HEK293 (cell line): ENCODE data around the gene COBL.

ENCODE experiments used
- CTCF ChIA-PET: fragments of 350-600 bp; formaldehyde crosslinking; extraction: SDS; loops from one replicate; lab custom pipeline; 2021; ENCODE audit warnings: antibody characterized with exemption; lab: Yijun Ruan, JAX
- POLR2A ChIA-PET: fragments of 300-600 bp; formaldehyde crosslinking; extraction: SDS; loops from one replicate; lab custom pipeline; 2020; ENCODE audit warnings: antibody characterized with exemption, inconsistent platforms; lab: Yijun Ruan, JAX
- H3K27ac ChIP-seq: fragments of 200-500 bp; sonication (Bioruptor generic); 2 replicates; pipeline ENCODE4 v1.5.1; 2014; ENCODE audit warnings: low read depth, low read length, control low read depth, inconsistent platforms; ENCODE audit errors: extremely low read depth
- H3K36me3 ChIP-seq, 2 experiments: fragments of 200-500 bp in 1 of 2; sonication (Bioruptor generic) in 1 of 2; 1 replicate in 1 of 2; 2 replicates in 1 of 2; pipeline ENCODE4 v1.5.1; 2014 to 2017; ENCODE audit warnings: inconsistent platforms in 2 of 2, low read length in 2 of 2; ENCODE audit not compliant: control insufficient read depth in 2 of 2, insufficient read depth in 1 of 2
- H3K4me1 ChIP-seq: fragments of 200-500 bp; sonication (Bioruptor generic); 2 replicates; pipeline ENCODE4 v1.5.1; 2014; ENCODE audit warnings: mild to moderate bottlenecking, low read length, inconsistent platforms; ENCODE audit not compliant: control insufficient read depth, insufficient read depth
- H3K4me3 ChIP-seq: 2 replicates; pipeline ENCODE4 v1.5.1; 2011; ENCODE audit warnings: low read depth, mild to moderate bottlenecking, control low read depth, low read length, moderate library complexity
- H3K9me3 ChIP-seq: fragments of 200-500 bp; sonication (Bioruptor generic); 2 replicates; pipeline ENCODE4 v1.5.1; 2014; ENCODE audit warnings: low read depth, low read length, inconsistent platforms; ENCODE audit not compliant: control insufficient read depth, insufficient read depth
- FEZF1 ChIP-seq: fragments of 450-650 bp; formaldehyde crosslinking; IDR thresholded peaks from 2 replicates; pipeline ENCODE4 v1.5.1; 2016; ENCODE audit warnings: missing biosample characterization, missing genetic modification characterization
- GLIS2 ChIP-seq: fragments of 450-650 bp; formaldehyde crosslinking; IDR thresholded peaks from 2 replicates; pipeline ENCODE4 v1.5.1; 2016; ENCODE audit warnings: missing biosample characterization, missing genetic modification characterization
- OSR2 ChIP-seq: fragments of 450-650 bp; formaldehyde crosslinking; IDR thresholded peaks from 2 replicates; pipeline ENCODE4 v1.5.1; 2016; ENCODE audit warnings: missing biosample characterization, missing genetic modification characterization
- ZBTB1 ChIP-seq: fragments of 450-650 bp; formaldehyde crosslinking; IDR thresholded peaks from 2 replicates; pipeline ENCODE4 v1.5.1; 2016; ENCODE audit warnings: missing biosample characterization, missing genetic modification characterization
- ZFP37 ChIP-seq: fragments of 450-650 bp; formaldehyde crosslinking; IDR thresholded peaks from 2 replicates; pipeline ENCODE4 v1.5.1; 2016; ENCODE audit warnings: missing biosample characterization, missing genetic modification characterization
- ZFP69B ChIP-seq: fragments of 450-650 bp; formaldehyde crosslinking; IDR thresholded peaks from 2 replicates; pipeline ENCODE4 v1.5.1; 2016; ENCODE audit warnings: missing biosample characterization, missing genetic modification characterization
- ZNF114 ChIP-seq: fragments of 450-650 bp; formaldehyde crosslinking; IDR thresholded peaks from 2 replicates; pipeline ENCODE4 v1.5.0; 2017; ENCODE audit warnings: missing biosample characterization, missing genetic modification characterization
- ZNF121 ChIP-seq: fragments of 450-650 bp; formaldehyde crosslinking; IDR thresholded peaks from 2 replicates; pipeline ENCODE4 v1.5.1; 2016; ENCODE audit warnings: missing biosample characterization, missing genetic modification characterization
- ZNF335 ChIP-seq: fragments of 450-650 bp; formaldehyde crosslinking; conservative IDR thresholded peaks from 2 replicates; pipeline ENCODE4 v1.5.1; 2016; ENCODE audit warnings: missing biosample characterization, missing genetic modification characterization
- ZNF510 ChIP-seq: fragments of 450-650 bp; formaldehyde crosslinking; IDR thresholded peaks from 2 replicates; pipeline ENCODE4 v1.5.1; 2018; ENCODE audit warnings: mild to moderate bottlenecking, missing genetic modification characterization, missing biosample characterization; ENCODE audit not compliant: insufficient replicate concordance
- ZNF585B ChIP-seq: fragments of 450-650 bp; formaldehyde crosslinking; IDR thresholded peaks from 2 replicates; pipeline ENCODE4 v1.5.1; 2016; ENCODE audit warnings: missing biosample characterization, missing genetic modification characterization
- ZNF830 ChIP-seq: fragments of 450-650 bp; IDR thresholded peaks from 2 replicates; pipeline ENCODE4 v1.5.0; 2018; ENCODE audit warnings: missing biosample characterization, missing genetic modification characterization, low read depth, mild to moderate bottlenecking, moderate library complexity
- TF ChIP-seq, protein P1 (sequence below): fragments of 450-650 bp; formaldehyde crosslinking; IDR thresholded peaks from 2 replicates; pipeline ENCODE4 v1.5.1; 2016; ENCODE audit warnings: missing biosample characterization, missing genetic modification characterization, low read depth
- TF ChIP-seq, protein P2 (sequence below): fragments of 450-650 bp; formaldehyde crosslinking; IDR thresholded peaks from 2 replicates; pipeline ENCODE4 v1.5.1; 2016; ENCODE audit warnings: missing biosample characterization, missing genetic modification characterization
- TF ChIP-seq, protein P3 (sequence below): fragments of 450-650 bp; formaldehyde crosslinking; IDR thresholded peaks from 2 replicates; pipeline ENCODE4 v1.5.1; 2016; ENCODE audit warnings: missing biosample characterization, missing genetic modification characterization
- TF ChIP-seq, protein P4 (sequence below): fragments of 450-650 bp; formaldehyde crosslinking; IDR thresholded peaks from 2 replicates; pipeline ENCODE4 v1.5.1; 2016; ENCODE audit warnings: missing biosample characterization, missing genetic modification characterization
- TF ChIP-seq, protein P5 (sequence below): fragments of 450-650 bp; IDR thresholded peaks from 2 replicates; pipeline ENCODE4 v1.5.1; 2018; ENCODE audit warnings: missing biosample characterization, mild to moderate bottlenecking, missing genetic modification characterization
- TF ChIP-seq, protein P6 (sequence below): fragments of 450-650 bp; formaldehyde crosslinking; IDR thresholded peaks from 2 replicates; pipeline ENCODE4 v1.5.1; 2016; ENCODE audit warnings: missing biosample characterization, missing genetic modification characterization

Gene COBL

DNA sequence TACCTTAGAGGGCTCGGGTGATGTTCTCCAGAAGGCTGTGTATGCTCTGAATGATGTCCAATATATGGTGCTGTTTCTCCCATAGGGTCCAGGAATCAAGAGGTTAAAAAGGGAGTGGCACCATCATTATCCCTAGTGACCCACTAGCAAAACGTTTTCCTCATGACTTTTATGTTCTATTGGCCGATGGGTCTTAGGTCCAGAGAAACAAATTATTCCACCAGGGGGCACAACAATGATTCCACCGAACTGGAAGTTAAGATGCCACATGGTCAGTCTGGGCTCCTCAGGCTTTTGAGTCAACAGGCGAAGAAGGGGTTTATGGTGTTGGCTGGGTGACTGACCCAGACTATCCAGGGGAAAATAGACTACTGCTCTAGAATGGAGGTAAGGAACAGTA, 256.1 kb downstream of the COBL start:
- ChIA-PET CTCF (interaction anchor here (0.6 kb wide), 1 partner anchor 13 kb away, joined by 3 read pairs; no protein-coding TSS in a partner anchor), POLR2A (no interaction called here)
- Histone ChIP-seq H3K4me1 (no peaks in the 10 kb centered on the region), H3K9me3 (no peaks in the 10 kb centered on the region), H3K4me3 (no peak overlapping the region), H3K36me3 (no peaks in the 10 kb centered on the region), H3K27ac (no peak overlapping the region)
- no peak for TF ChIP-seq ZBTB1 (tag by site-specific recombination)
- TF ChIP-seq, protein P1, sequence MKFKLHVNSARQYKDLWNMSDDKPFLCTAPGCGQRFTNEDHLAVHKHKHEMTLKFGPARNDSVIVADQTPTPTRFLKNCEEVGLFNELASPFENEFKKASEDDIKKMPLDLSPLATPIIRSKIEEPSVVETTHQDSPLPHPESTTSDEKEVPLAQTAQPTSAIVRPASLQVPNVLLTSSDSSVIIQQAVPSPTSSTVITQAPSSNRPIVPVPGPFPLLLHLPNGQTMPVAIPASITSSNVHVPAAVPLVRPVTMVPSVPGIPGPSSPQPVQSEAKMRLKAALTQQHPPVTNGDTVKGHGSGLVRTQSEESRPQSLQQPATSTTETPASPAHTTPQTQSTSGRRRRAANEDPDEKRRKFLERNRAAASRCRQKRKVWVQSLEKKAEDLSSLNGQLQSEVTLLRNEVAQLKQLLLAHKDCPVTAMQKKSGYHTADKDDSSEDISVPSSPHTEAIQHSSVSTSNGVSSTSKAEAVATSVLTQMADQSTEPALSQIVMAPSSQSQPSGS (tag by site-specific recombination): no peak
- TF ChIP-seq FEZF1 (tag by site-specific recombination): no peak
- no peak for TF ChIP-seq GLIS2 (tag by site-specific recombination)
- TF ChIP-seq, protein P2, sequence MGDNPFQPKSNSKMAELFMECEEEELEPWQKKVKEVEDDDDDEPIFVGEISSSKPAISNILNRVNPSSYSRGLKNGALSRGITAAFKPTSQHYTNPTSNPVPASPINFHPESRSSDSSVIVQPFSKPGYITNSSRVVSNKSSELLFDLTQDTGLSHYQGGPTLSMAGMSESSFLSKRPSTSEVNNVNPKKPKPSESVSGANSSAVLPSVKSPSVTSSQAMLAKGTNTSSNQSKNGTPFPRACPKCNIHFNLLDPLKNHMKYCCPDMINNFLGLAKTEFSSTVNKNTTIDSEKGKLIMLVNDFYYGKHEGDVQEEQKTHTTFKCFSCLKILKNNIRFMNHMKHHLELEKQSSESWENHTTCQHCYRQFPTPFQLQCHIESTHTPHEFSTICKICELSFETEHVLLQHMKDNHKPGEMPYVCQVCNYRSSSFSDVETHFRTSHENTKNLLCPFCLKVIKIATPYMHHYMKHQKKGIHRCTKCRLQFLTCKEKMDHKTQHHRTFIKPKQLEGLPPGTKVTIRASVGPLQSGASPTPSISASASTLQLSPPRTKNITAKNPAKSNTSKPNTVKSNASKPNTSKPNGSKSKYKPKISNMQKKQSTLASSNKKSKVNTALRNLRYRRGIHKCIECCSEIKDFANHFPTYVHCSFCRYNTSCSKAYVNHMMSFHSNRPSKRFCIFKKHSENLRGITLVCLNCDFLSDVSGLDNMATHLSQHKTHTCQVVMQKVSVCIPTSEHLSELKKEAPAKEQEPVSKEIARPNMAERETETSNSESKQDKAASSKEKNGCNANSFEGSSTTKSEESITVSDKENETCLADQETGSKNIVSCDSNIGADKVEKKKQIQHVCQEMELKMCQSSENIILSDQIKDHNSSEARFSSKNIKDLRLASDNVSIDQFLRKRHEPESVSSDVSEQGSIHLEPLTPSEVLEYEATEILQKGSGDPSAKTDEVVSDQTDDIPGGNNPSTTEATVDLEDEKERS (tag by site-specific recombination): no peak
- TF ChIP-seq ZFP37 (tag by site-specific recombination): no peak
- TF ChIP-seq ZNF121: no peak
- TF ChIP-seq ZNF585B (tag by site-specific recombination): no peak
- TF ChIP-seq ZFP69B: no peak
- TF ChIP-seq, protein P3, sequence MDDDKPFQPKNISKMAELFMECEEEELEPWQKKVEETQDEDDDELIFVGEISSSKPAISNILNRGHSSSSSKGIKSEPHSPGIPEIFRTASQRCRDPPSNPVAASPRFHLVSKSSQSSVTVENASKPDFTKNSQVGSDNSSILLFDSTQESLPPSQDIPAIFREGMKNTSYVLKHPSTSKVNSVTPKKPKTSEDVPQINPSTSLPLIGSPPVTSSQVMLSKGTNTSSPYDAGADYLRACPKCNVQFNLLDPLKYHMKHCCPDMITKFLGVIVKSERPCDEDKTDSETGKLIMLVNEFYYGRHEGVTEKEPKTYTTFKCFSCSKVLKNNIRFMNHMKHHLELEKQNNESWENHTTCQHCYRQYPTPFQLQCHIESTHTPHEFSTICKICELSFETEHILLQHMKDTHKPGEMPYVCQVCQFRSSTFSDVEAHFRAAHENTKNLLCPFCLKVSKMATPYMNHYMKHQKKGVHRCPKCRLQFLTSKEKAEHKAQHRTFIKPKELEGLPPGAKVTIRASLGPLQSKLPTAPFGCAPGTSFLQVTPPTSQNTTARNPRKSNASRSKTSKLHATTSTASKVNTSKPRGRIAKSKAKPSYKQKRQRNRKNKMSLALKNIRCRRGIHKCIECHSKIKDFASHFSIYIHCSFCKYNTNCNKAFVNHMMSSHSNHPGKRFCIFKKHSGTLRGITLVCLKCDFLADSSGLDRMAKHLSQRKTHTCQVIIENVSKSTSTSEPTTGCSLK: no peak
- TF ChIP-seq, protein P4, sequence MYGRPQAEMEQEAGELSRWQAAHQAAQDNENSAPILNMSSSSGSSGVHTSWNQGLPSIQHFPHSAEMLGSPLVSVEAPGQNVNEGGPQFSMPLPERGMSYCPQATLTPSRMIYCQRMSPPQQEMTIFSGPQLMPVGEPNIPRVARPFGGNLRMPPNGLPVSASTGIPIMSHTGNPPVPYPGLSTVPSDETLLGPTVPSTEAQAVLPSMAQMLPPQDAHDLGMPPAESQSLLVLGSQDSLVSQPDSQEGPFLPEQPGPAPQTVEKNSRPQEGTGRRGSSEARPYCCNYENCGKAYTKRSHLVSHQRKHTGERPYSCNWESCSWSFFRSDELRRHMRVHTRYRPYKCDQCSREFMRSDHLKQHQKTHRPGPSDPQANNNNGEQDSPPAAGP: no peak
- TF ChIP-seq ZNF114 (tag by site-specific recombination): no peak

DNA sequence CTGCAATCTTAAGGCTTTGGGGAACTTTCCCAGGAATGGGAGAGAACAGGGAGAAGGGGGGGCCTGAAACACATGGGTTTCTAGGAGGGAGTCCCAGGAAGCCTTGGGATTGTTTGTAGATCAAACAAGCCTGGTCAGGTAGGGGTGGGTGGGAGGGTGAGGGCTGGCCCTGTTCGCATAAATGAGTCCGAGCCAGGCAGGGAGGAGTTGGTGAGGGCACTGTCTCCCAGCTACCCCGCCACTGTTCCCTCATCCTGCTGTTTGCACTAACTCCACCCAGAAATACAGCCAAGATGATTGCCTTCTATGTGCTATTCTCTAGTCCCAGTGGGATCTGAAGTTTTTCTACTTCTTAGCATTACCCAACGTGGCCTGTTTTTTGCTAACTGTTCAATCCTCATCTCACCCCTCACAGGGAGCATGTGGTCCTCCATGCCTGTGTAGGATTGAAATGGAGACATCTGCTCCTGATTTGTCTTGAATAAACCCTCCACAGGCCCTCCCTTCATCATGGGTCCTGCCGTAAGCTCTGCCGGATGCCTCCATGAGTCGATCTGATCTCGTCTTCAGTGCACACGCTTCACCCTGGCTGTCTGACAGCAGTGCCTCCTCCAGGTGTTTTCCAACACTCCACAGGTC, 257.0 kb downstream of the COBL start:
- no peaks in the 10 kb centered on the region for H3K9me3 ChIP-seq
- no peaks in the 10 kb centered on the region for H3K4me1 ChIP-seq
- CTCF ChIA-PET: interaction anchor here (0.6 to 0.7 kb wide), 3 partner anchors 12 to 823 kb away, joined by 3 to 4 read pairs (median 3); no protein-coding TSS in a partner anchor
- H3K27ac ChIP-seq: no peak overlapping the region
- H3K4me3 ChIP-seq: no peak overlapping the region
- H3K36me3 ChIP-seq: no peaks in the 10 kb centered on the region
- POLR2A ChIA-PET: no interaction called here
- TF ChIP-seq ZNF830 (tag by site-specific recombination) (no peak), ZNF510 (tag by site-specific recombination) (no peak), ZNF335 (tag by site-specific recombination) (no peak), OSR2 (tag by site-specific recombination) (no peak)
- TF ChIP-seq, protein P5, sequence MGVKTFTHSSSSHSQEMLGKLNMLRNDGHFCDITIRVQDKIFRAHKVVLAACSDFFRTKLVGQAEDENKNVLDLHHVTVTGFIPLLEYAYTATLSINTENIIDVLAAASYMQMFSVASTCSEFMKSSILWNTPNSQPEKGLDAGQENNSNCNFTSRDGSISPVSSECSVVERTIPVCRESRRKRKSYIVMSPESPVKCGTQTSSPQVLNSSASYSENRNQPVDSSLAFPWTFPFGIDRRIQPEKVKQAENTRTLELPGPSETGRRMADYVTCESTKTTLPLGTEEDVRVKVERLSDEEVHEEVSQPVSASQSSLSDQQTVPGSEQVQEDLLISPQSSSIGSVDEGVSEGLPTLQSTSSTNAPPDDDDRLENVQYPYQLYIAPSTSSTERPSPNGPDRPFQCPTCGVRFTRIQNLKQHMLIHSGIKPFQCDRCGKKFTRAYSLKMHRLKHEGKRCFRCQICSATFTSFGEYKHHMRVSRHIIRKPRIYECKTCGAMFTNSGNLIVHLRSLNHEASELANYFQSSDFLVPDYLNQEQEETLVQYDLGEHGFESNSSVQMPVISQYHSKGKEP: no peak
- TF ChIP-seq, protein P6, sequence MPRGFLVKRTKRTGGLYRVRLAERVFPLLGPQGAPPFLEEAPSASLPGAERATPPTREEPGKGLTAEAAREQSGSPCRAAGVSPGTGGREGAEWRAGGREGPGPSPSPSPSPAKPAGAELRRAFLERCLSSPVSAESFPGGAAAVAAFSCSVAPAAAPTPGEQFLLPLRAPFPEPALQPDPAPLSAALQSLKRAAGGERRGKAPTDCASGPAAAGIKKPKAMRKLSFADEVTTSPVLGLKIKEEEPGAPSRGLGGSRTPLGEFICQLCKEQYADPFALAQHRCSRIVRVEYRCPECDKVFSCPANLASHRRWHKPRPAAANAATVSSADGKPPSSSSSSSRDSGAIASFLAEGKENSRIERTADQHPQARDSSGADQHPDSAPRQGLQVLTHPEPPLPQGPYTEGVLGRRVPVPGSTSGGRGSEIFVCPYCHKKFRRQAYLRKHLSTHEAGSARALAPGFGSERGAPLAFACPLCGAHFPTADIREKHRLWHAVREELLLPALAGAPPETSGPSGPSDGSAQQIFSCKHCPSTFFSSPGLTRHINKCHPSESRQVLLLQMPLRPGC: no peak
